Endothelial cell of umbilical vein (primary cell): ENCODE results near the gene IQGAP2. TPM values are rescaled to one million over a fixed set of nuclear protein-coding genes. Genes with fewer than 3 reads are reported as not detected.

Source experiments
- BruUV-seq: library from RNA; stranded (reverse); fragments of 400-500 nt; replicated peaks from 2 replicates; lab custom pipeline; 2021; lab: Mats Ljungman, UMichigan
- CTCF ChIA-PET: fragments of 300-600, 350-600 bp; sonication (Branson Sonifier 250); formaldehyde crosslinking; loops from one replicate; lab custom pipeline; 2021; ENCODE audit warnings: antibody characterized with exemption, inconsistent platforms; lab: Charles Lee
- POLR2A ChIA-PET: fragments of 300-600, 350-600 bp; sonication (Branson Sonifier 250); formaldehyde crosslinking; loops from one replicate; lab custom pipeline; 2021; ENCODE audit warnings: antibody characterized with exemption, inconsistent platforms; lab: Charles Lee
- DNase-seq: peaks from one replicate; pipeline ENCODE4 v3.0.0-alpha.2; 2011; ENCODE audit warnings: low read depth, low spot score
- FAIRE-seq: peaks from 2 replicates; lab custom pipeline; 2011; peaks lifted over from hg19 to GRCh38; lab: Jason Lieb, UNC
- H2AFZ ChIP-seq: 2 replicates; pipeline ENCODE4 v1.6.0; 2012; ENCODE audit warnings: low read depth, low read length, control low read depth, inconsistent platforms
- H3K27ac ChIP-seq: 2 replicates; pipeline ENCODE4 v1.5.1; 2011; ENCODE audit warnings: low read depth, mild to moderate bottlenecking, control low read depth, low read length, moderate library complexity; ENCODE audit not compliant: insufficient read depth
- H3K27me3 ChIP-seq, 2 experiments: 2 replicates each; pipeline versions ENCODE4 v1.6.0 to v1.6.1; 2011; ENCODE audit warnings: low read length in 2 of 2, mixed read lengths in 1 of 2; ENCODE audit not compliant: control insufficient read depth in 2 of 2, insufficient read depth in 2 of 2
- H3K36me3 ChIP-seq, 2 experiments: 2 replicates in 1 of 2; 3 replicates in 1 of 2; pipeline ENCODE4 v1.5.1; 2011; ENCODE audit warnings: low read length in 2 of 2, mild to moderate bottlenecking in 1 of 2, moderate library complexity in 1 of 2; ENCODE audit not compliant: control insufficient read depth in 2 of 2, insufficient read depth in 2 of 2; ENCODE audit errors: extremely low read depth in 1 of 2
- H3K4me1 ChIP-seq: 3 replicates; pipeline ENCODE4 v1.5.1; 2011; ENCODE audit warnings: mild to moderate bottlenecking, low read length; ENCODE audit not compliant: control insufficient read depth, insufficient read depth; ENCODE audit errors: extremely low read depth
- H3K4me2 ChIP-seq: 2 replicates; pipeline ENCODE4 v1.6.1; 2011; ENCODE audit warnings: low read length, control low read depth, mixed read lengths; ENCODE audit not compliant: insufficient read depth
- H3K4me3 ChIP-seq, 3 experiments: fragments of 200-600 bp in 1 of 3; sonication (generic), shearing (Covaris generic) in 1 of 3; replicated peaks in 1 of 3; 2 replicates each; pipeline ENCODE4 v1.5.1; 2011 to 2016; ENCODE audit warnings: control low read depth in 3 of 3, low read length in 3 of 3, mild to moderate bottlenecking in 2 of 3, inconsistent platforms in 1 of 3, low read depth in 1 of 3, moderate library complexity in 1 of 3; ENCODE audit not compliant: insufficient read depth in 1 of 3
- H3K79me2 ChIP-seq: 2 replicates; pipeline ENCODE4 v1.6.0; 2012; ENCODE audit warnings: low read length, inconsistent platforms; ENCODE audit not compliant: control insufficient read depth, insufficient read depth
- H3K9ac ChIP-seq: replicated peaks from 2 replicates; pipeline ENCODE3; 2011; ENCODE audit warnings: low read length, control low read depth; ENCODE audit not compliant: insufficient read depth; ENCODE audit errors: extremely low read depth
- H3K9me1 ChIP-seq: replicated peaks from 3 replicates; pipeline ENCODE4 v1.6.0; 2011; ENCODE audit warnings: mild to moderate bottlenecking, low read length; ENCODE audit not compliant: control insufficient read depth, insufficient read depth; ENCODE audit errors: extremely low read depth
- H3K9me3 ChIP-seq: replicated peaks from 2 replicates; pipeline ENCODE4 v1.5.1; 2012; ENCODE audit warnings: low read length, inconsistent platforms; ENCODE audit not compliant: control insufficient read depth, insufficient read depth
- H4K20me1 ChIP-seq: replicated peaks from 2 replicates; pipeline ENCODE3; 2011; ENCODE audit warnings: mild to moderate bottlenecking, low read length; ENCODE audit not compliant: control insufficient read depth, insufficient read depth; ENCODE audit errors: extremely low read depth
- EZH2 ChIP-seq: IDR thresholded peaks from 2 replicates; pipeline ENCODE4 v1.6.1; 2012; ENCODE audit warnings: borderline replicate concordance, low read depth, mild to moderate bottlenecking, moderate library complexity, low read length, inconsistent platforms; ENCODE audit not compliant: severe bottlenecking
- FOS ChIP-seq: IDR thresholded peaks from 2 replicates; pipeline ENCODE4 v1.6.1; 2011; ENCODE audit warnings: mild to moderate bottlenecking, low read length, moderate library complexity, borderline replicate concordance; ENCODE audit not compliant: insufficient read depth
- POLR2A ChIP-seq: IDR thresholded peaks from 2 replicates; pipeline ENCODE4 v1.6.1; 2012; ENCODE audit warnings: low read depth, mild to moderate bottlenecking, control low read depth, low read length
- POLR2AphosphoS5 ChIP-seq: IDR thresholded peaks from 2 replicates; pipeline ENCODE4 v1.6.1; 2012; ENCODE audit warnings: low read depth, mild to moderate bottlenecking, control low read depth, low read length, moderate library complexity; ENCODE audit not compliant: insufficient read depth
- dilution Hi-C: fragments of 300-500 bp; cut with MboI; formaldehyde crosslinking; loops from one replicate; pipeline ENCODE4 v1.15.0; 2019; ENCODE audit warnings: low sequenced_read_pairs; ENCODE audit not compliant: extremely low pct_ligation_motif_present
- intact Hi-C: fragments of 100-400 bp; cut with micrococcal nuclease; formaldehyde crosslinking; loops from one replicate; pipeline ENCODE4 v1.10.0; 2022
- polyA plus RNA-seq, 4 experiments: library from polyadenylated mRNA; depleted of rRNA in 3 of 4; stranded (reverse) in 3 of 4; unstranded in 1 of 4; fragments of >200 nt; gene quantifications; 2 replicates each; pipeline versions ENCODE4 v1.2.1 to v1.2.3, GENCODE V29; 2011 to 2012; ENCODE audit warnings: missing spikeins in 1 of 4
- total RNA-seq: library from RNA; stranded (reverse); gene quantifications from 2 replicates; pipeline ENCODE4 v1.2.3, GENCODE V29; 2021
- TF ChIP-seq, protein P1 (sequence below), 2 donors: IDR thresholded peaks; 1 replicate in 1 of 2; 2 replicates in 1 of 2; pipeline ENCODE4 v1.5.1; 2011; ENCODE audit warnings: low read length in 2 of 2, mild to moderate bottlenecking in 2 of 2, moderate library complexity in 2 of 2, control low read depth in 1 of 2, inconsistent platforms in 1 of 2, low read depth in 1 of 2; ENCODE audit not compliant: insufficient read depth in 1 of 2; ENCODE audit errors: extremely low read depth in 1 of 2
- TF ChIP-seq, protein P2 (sequence below): IDR thresholded peaks from 2 replicates; pipeline ENCODE4 v1.6.1; 2011; ENCODE audit not compliant: insufficient read depth, insufficient read length

IQGAP2 gene
- total and polyA plus RNA-seq, 2 donors (not counting 3 experiments of a cell fraction or from before 2014, with no cell fraction given) = 4.5 to 4.7 TPM

DNA sequence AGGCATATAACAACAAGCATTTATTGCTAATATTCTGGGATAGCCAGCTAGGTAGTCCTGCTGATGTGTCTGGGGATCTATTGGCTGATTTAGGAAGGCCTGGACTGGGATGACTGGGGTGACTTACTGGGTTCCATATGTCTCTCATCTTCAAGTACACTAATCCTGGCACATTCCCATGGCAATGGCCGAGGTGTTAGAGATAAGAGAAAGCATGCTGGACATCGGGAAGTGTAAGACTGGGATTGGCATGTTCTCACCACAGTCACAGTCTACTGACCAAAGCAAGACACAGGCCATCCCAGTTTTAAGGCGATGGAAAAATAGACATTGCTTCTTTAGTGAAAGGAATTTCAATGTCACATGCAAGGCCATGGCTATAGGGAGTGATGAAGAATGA, 342.6 kb downstream of the IQGAP2 start:
- TF ChIP-seq POLR2AphosphoS5 = no peak
- TF ChIP-seq, protein P1, sequence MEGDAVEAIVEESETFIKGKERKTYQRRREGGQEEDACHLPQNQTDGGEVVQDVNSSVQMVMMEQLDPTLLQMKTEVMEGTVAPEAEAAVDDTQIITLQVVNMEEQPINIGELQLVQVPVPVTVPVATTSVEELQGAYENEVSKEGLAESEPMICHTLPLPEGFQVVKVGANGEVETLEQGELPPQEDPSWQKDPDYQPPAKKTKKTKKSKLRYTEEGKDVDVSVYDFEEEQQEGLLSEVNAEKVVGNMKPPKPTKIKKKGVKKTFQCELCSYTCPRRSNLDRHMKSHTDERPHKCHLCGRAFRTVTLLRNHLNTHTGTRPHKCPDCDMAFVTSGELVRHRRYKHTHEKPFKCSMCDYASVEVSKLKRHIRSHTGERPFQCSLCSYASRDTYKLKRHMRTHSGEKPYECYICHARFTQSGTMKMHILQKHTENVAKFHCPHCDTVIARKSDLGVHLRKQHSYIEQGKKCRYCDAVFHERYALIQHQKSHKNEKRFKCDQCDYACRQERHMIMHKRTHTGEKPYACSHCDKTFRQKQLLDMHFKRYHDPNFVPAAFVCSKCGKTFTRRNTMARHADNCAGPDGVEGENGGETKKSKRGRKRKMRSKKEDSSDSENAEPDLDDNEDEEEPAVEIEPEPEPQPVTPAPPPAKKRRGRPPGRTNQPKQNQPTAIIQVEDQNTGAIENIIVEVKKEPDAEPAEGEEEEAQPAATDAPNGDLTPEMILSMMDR (IDR thresholded peaks at IDR 0.05; ENCODE audit: extremely low read depth in 1 of 2, insufficient read depth in 1 of 2, low read depth in 1 of 2, low read length in 2 of 2) = no peak
- no peak for TF ChIP-seq POLR2A
- TF ChIP-seq, protein P2, sequence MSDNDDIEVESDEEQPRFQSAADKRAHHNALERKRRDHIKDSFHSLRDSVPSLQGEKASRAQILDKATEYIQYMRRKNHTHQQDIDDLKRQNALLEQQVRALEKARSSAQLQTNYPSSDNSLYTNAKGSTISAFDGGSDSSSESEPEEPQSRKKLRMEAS = no peak
- no peak for TF ChIP-seq FOS
- TF ChIP-seq EZH2 = no peak
- H4K20me1 ChIP-seq = no peaks in the 10 kb centered on the region
- no peaks in the 10 kb centered on the region for H3K4me1 ChIP-seq
- intact Hi-C loops = no loop called here
- H3K9me3 ChIP-seq = no peaks in the 10 kb centered on the region
- H3K4me3 ChIP-seq = no peak overlapping the region
- no peak for FAIRE-seq
- H3K9ac ChIP-seq = no peak overlapping the region
- H3K27ac ChIP-seq = no peak overlapping the region
- POLR2A ChIA-PET = no interaction called here
- no peaks in the 10 kb centered on the region for H3K27me3 ChIP-seq
- H3K79me2 ChIP-seq = no peaks in the 10 kb centered on the region
- CTCF ChIA-PET = interaction anchor here (1.8 to 2.2 kb wide), 2 partner anchors 24 to 29 kb away, joined by 7 to 10 read pairs; no protein-coding TSS in a partner anchor
- no peak for DNase-seq
- no peaks in the 10 kb centered on the region for H3K9me1 ChIP-seq
- no peak overlapping the region for H2AFZ ChIP-seq
- no TSS peak for BruUV-seq
- dilution Hi-C loops = no loop called here
- H3K36me3 ChIP-seq = no peaks in the 10 kb centered on the region
- H3K4me2 ChIP-seq = no peak overlapping the region
